KBM-7 (cell line): Measurements from ENCODE around the gene RAD51.

Source experiments
- DNase-seq: peaks from one replicate; pipeline ENCODE4 v3.0.0-alpha.2; 2015
- in situ Hi-C: fragments of 300-500 bp; cut with MboI; formaldehyde crosslinking; loops from 2 replicates; pipeline ENCODE4 v1.14.3; 2020; ENCODE audit warnings: low sequenced_read_pairs, low pct_unique_long_range_greater_than_20kb, mixed read lengths

Gene RAD51

DNA sequence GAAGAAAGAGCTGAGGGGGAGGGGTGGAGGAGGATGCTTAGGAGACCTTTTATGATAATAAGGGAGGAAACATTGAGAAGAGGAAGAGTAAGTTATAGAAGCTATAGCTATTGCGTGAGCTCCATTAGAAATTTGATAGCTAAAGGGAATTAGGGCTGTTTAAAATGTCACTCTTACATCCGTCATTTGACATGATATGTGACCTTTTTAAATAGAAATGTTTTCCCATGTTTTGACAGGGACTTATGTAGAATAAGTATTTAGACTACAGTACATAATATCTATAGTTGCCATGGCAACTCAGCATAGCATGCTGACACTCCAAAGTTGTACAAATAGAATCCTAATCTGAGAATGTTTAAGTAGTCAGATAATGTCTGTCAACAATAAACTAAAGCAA, 19.2 kb downstream of the RAD51 start:
- no peak for DNase-seq
- in situ Hi-C loops = no loop called here

DNA sequence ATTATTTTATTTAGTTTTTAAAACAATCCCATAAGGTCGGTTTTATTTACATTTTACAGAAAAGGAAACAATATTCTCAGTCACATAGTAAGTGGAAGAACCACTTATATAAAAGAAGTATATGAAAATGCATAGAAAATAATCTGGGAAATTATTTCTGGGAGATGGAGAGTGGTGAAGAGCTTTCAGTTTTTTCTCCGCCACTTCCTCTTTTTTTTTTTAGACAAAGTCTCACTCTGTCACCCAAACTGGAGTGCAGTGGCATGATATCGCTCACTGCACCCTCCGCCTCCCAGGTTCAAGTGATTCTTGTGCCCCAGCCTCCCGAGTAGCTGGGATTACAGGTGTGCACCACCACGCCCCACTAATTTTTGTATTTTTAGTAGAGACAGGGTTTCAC, 21.2 kb downstream of the RAD51 start:
- in situ Hi-C loops = no loop called here

DNA sequence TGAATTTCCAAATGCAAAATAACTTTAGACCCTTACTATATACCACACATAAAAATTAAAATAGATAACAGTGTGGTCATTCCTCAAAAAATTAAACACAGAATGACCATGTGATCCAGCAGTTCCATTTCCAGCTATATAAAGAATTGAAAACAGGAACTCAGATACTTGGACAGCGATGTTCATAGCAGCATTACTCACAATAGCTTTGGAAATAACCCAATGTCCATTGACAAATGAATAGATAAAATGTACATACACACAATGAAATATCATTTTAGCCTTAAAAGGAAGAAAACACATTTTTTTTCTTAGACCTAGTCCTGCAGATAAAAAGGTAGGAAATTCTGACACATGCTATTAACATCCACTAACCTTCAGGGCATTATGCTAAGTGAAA, 26.7 kb downstream of the RAD51 start:
- in situ Hi-C loops = no loop called here
- DNase-seq = no peak

More for the DNA sequence above, 21.2 kb downstream of the RAD51 start:
- DNase-seq = peak; percentile 40

DNA sequence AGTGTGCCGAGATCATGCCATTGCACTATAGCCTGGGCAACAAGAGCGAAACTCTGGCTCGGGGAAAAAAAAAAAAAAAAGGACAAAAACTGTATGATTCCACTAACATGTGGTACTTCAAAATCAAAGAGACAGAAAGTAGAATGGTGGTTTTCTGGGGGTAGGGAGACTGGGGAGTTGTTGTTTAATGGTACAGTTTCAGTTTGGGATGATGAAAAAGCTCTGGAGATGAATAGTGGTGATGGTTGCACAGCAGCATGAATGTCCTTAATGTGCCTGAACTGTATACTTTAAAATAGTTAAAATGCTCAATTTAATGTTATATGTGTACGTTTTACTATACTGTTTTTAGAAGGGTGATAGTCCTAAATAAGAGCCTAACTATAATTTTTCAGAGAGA, 27.4 kb downstream of the RAD51 start:
- in situ Hi-C loops = no loop called here
- DNase-seq = no peak

DNA sequence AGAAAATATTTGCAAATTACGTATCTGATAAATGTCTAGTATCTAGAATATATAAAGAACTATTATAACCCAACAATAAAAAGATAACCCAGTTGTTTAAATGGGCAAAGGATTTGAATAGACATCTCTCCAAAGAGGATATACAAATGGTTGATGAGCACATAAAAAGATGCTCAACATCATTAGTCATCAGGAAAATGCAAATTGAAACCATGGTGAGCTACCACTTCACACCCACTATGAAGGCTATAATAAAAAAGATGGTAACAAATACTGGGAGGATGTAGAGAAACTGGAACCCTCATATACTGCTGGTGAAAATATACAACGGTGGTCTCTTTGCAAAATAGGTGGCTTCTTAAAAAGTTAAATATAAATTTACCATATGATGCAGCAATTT, 28.0 kb downstream of the RAD51 start:
- in situ Hi-C loops = no loop called here
- no peak for DNase-seq

DNA sequence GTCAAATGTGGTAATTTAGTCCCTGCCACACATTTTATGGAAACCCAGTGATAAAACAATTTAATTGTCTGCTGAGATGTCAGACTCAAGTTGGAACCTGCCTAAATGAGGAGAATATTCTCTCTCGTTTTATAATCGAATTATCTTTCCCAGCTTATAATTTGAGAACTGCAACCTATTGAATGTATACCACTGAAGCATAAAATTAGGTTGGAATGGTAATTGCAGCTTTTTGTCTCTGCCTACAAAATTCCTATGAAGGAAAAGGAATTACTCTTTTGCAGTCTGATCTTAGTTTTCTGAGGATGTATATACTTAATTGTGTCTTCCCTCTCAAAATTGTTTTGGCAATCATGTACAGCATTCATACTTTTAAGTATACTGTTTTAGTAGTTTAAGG, 28.9 kb downstream of the RAD51 start:
- no peak for DNase-seq
- in situ Hi-C loops = no loop called here

DNA sequence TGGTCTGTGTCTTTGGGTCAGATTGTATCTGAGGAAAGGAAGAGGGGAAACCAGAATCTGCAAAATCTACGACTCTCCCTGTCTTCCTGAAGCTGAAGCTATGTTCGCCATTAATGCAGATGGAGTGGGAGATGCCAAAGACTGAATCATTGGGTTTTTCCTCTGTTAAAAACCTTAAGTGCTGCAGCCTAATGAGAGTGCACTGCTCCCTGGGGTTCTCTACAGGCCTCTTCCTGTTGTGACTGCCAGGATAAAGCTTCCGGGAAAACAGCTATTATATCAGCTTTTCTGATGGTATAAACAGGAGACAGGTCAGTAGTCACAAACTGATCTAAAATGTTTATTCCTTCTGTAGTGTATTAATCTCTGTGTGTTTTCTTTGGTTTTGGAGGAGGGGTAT, 36.1 kb downstream of the RAD51 start:
- in situ Hi-C loops = no loop called here
- no peak for DNase-seq

DNA sequence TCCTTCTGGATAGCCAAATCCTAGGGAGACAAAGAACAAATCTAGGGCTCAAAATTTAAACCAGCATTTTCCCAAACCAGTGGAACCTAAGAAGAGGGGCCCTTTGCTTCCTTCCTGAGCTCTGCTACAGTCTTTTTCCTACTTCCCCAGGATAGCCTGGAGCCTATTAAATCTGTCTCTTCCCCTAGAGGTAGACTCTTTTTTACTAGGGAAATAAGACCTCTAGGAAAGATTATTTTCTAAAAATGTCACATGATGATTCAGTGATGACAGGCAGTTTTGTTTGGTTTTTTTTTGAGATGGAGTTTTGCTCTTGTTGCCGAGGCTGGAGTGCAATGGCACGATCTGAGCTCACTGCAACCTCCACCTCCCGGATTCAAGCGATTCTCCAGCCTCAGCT, 41.6 kb downstream of the RAD51 start:
- in situ Hi-C loops = no loop called here
- no peak for DNase-seq

DNA sequence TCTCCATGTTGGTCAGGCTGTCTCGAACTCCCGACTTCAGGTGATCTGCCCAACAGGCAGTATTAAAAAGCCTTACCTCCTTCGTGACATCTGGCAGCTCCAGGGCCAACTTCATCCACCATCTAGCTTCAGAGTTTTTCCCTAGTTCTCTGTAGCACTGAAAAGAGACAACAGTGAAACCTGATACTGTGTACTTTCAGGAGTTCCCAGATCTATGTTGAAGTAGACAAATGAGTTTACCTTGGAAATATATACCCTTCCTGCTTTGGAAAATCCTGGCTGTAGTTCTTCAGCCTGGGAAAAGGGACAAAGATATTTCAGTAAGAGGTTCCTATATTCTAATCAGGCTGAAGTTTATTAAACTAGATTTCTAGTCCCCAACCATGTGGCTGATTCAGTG, 42.1 kb downstream of the RAD51 start:
- in situ Hi-C loops = no loop called here
- no peak for DNase-seq

DNA sequence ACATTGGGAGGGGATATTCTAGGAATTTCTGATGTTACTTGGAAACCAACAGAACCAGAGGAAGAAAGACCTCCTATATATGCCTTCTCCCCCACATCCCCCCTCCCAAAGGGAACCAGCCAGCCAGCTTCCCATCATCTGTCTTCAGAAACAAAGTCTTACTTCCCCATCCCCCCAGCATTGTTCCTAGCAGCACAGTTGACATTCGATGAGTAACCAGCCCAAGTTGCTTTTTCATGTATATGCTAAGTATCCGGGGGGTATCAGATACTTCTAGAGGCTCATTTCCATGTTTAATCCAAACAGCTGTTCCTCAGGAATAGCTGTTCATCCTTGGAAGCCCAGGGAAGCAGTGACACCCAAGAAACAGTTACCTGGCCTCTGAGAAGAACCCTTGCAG, 44.1 kb downstream of the RAD51 start:
- in situ Hi-C loops = no loop called here
- no peak for DNase-seq

DNA sequence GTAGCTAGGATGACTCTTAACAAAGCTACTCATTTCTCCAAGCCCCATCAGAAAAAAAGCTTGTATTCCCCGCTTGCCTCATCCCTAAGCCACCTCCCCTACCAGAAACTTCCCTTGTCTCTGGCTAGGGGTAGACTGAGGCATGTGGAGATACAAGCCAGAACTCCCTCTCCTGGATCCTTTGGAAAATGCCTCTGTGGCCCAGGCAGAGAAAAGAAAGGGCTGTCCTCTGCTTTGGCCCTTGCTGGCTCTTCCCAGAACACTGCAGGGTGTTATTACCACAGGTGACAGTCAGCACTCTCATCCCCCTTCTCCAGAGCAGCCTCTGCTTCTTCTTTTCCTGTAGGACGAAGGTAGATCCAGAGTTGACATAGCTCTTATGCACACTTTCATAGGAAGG, 44.9 kb downstream of the RAD51 start:
- in situ Hi-C loops = no loop called here
- DNase-seq = no peak

DNA sequence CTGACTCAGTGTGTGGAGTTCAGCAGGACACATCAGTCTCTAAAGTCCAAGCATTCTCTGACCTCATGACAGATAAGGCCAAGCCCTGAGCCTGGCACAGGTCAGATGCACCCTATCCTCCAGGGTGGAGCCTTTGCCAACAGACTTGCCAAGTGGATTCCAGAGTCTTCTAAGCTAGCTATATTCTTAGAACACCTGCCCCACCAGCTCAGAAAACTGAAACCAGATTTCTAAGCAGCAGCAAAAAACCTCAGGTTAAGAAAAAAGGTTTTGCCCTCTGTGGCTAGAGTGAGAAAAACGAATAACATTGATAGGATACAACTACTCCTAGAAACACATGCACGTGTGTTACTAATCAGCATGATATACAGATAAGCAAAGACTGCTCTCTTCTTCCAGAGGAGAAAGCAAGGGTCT, 48.5 kb downstream of the RAD51 start:
- in situ Hi-C loops = no loop called here
- DNase-seq = no peak

DNA sequence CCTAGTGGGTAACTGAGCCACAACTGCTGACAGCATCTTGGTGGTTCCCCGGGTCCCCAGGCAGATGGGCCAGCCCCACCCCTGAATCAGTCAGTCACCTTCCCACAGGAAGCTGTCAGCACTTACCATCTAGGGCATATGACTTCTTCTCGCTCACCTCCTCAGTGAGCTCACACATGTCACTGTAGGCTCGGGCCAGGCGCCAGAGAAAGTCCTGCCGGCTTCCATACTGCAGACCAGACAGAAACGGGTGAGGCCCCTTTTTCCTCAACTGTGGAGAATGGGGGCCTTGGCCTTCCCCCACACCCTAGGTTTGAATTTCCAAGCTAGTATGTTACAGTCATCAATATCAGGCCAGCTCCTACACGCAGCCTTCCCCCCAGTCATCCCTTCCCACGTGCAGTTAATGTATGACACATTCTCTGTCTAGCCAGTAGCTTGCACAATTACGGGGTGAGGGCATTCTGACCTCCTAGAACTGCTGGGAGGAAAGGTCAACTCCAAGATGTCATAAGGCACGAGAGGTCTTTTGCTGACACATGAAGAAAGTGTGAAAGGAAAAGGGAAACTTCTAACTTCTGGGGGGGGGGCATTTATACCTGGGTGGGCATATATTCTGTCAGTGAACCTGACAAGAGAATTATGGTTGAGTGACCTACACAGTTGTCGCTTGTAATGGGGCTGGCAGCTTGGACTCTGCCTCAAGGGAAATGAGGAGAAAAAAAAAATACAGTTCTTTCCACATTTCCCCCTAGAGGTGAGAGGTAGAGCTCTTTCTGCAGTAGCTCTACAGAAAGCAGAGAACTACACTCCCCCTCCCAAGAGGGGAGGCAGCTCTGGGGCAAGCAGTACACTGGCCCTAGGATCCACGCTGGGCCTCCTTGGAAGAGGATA, 49.2 kb downstream of the RAD51 start:
- DNase-seq = no peak

DNA sequence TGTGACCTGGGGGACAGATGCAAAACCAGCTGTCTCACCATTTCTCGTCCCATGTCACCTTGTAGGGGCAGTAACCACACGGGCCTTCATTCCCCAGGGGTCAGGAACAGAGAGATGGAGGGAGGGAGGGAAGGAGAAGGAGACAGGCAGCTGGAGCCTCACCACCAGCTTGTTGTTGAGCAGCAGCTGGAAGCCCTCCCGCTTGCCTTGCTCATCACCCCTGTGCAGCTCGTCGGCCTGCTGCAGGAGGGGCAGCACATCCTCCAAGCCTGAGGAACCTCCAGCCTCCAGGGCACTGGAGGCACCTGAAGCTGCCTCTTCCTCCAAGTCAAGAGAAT, 49.8 kb downstream of the RAD51 start:
- DNase-seq = no peak
- in situ Hi-C loops = no loop called here

More for the DNA sequence above, 49.2 kb downstream of the RAD51 start:
- in situ Hi-C loops = no loop called here

DNA sequence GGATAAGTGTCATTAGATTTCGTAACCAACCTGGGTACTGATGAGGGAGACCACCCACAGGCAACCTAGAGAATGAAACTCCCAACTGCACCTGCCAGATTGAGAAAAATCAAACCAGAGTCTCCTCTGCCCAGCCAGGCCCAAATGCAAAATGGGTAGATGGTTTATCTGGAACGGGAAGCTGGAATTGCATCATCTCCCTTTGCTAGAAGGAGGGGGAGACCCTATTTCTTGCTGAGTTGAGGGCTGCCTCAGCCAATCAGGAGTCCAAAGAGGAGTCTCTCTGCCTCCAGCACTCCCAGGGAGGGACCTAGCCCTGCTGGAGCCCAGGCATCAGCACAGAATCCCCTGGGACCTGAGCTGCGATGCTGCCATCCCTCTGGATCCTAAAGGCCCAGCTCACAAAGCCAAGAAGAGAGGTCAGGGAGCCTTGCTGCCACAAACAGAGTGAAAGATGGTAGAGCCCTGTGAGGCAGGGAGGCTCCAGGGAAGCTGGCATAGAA, 52.0 kb downstream of the RAD51 start:
- in situ Hi-C loops = no loop called here
- DNase-seq = peak; percentile 18

DNA sequence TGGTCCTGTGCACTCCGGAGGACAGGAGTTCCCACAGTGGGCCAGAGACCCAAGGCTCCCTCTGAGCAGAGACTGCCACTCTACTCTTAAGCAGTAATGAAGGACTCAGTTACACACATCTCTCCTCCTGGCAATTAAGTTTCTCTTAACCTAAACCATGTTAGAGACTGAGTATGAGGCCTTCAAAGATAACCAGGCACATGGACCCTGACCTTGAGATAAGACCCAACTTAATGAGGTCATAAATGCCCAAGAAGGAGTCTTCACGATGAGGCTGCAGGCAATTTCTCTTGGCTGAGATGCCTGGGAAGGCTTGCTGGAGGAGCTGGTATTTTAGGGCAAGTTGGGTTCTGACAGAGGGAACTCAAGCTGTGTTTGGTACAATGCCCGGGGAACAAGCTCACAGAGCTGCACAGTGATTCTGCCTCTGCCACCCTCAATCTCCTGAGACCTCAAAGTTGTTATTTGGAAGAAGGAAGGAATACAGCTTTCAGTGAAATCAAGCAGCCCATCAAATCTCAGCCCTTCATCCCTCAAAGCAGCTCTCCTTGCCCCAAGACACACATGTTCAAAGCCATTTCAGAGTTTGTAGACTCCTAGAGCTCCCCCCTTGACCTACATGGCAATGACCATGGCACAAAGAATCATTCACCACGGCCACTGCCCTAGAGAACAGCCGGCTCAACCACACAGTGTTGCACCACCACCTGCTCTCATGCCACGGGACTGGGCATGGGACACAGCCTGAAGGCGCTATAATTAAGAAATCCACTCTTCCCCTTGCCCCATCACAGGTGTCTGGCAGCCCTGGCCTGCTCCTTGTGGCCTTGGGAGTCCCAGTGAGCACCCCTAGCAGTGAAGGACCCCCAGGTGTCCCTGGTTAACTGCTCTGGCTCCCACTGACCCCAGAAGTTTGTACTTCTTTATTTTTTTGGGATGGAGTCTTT, 53.0 kb downstream of the RAD51 start:
- in situ Hi-C loops = no loop called here
- no peak for DNase-seq

DNA sequence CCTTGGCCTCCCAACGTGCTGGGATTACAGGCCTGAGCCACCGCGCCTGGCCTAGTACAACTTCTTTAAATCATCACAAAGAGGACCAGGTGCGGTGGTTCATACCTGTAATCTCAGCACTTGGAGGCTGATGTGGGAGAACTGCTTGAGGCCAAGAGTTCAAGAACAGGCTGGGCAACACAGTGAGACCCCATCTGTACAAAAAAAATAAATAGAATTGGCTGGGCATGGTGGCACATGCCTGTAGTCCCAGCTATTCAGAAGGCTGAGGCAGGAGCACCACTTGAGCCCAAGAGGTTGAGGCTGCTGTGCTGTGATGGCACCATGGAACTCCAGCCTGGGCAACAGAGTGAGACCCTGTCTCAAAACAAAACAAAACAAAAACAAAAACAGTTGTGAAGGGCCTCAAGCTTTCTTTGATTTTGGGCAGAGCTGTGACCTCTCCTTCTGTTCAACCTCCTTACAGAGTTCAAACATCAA, 54.2 kb downstream of the RAD51 start:
- DNase-seq = no peak
- in situ Hi-C loops = no loop called here

DNA sequence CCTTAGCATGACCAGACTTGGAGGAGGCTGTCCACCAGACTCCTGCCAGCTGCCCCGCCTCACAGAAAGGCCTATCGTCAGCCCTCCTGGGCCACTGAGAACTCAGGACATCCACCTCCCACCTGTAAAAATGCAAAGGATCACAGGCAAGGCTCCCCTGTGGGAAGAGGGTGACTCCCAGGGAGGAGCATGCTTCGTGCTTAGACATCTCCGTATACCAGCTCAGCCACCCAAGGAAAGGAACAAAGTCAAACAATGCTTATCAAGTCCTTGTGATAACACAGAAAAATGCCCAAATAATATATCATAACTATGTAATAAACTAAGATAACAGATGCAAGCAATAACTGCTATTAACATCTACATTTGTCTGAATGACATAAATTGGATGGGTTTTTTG, 55.9 kb downstream of the RAD51 start:
- no peak for DNase-seq
- in situ Hi-C loops = no loop called here

DNA sequence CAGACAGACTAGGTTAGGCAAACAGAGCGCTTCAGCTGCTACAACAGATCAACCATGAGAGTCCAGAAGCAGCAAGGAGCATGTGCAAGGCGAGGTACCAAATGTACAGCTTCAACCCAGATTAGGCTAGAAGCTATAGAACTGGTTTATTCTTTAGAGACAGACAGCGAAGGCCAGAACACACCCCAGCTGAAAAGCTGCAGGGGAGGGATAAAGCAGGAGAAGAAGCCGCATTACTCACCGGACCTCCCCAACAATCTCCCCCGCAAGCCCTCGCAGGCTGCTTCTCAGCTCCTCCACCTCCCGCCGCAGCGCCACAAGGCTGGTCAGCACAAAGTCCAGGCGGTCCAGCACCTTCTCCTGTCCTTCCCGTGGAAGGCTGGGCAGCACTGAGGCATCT, 56.8 kb downstream of the RAD51 start:
- no peak for DNase-seq
- in situ Hi-C loops = no loop called here

DNA sequence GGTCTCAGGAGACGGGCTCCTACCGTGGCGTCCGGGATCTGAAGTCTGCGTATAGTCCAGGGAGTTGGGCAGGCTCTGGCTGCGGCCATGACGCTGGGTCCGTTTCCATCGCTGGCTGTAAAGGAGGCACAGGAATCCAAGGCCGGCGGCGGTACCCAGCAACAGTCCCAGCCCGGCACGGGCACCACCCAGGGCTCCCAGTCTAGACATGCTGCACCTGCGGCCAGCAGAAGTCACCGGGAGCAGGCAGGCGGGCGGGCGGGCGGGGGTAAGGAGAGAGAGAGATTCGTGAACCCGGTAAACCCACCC, 59.6 kb downstream of the RAD51 start:
- no peak for DNase-seq
- in situ Hi-C loops = no loop called here
